ENCODE data around the gene CST7.

Gene CST7

DNA sequence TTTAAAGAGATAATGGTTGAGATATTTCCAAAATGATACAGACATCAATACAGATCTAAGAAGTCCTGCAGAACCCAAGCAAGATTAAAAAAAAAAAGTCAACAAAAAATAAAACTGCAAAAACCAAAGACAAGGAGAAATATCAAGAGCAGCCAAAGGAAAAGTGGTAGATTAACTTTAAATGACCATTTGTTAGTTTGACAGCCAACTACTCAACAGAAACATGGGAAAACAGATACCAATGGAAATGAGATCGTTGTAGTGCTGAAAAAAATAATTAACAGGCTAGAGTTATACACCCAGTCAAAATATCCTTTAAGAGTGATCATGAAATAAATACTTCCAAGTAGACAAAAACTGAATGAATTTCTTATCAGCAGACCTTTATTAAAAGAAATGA, 53.9 kb downstream of the CST7 start:
- Histone ChIP-seq H4K20me1 (ENCODE audit: low read depth, low read length) (no peaks in the 10 kb centered on the region), H2AFZ (ENCODE audit: low read depth, low read length, severe bottlenecking) (no peak overlapping the region), H3K9ac (ENCODE audit: low read length) (no peak overlapping the region), H3K36me3 (ENCODE audit: low read length) (no peaks in the 10 kb centered on the region), H3K79me2 (ENCODE audit: insufficient read depth, low read length) (no peaks in the 10 kb centered on the region), H3K9me2 (replicated peaks; ENCODE audit: insufficient read depth, low read length) (no peaks in the 10 kb centered on the region), H3K9me3 (ENCODE audit: insufficient read depth, low read length) (no peaks in the 10 kb centered on the region), H3K4me2 (ENCODE audit: low read depth, low read length, poor library complexity, severe bottlenecking) (no peak overlapping the region), H3K27me3 (ENCODE audit: low read length) (no peaks in the 10 kb centered on the region), H3K27ac (ENCODE audit: low read depth, low read length) (no peak overlapping the region), H3K4me3 (ENCODE audit: insufficient read depth, low read length, poor library complexity, severe bottlenecking) (no peak overlapping the region), H3F3A (ENCODE audit: insufficient read depth) (no peaks in the 10 kb centered on the region)
- TF ChIP-seq, protein P1, sequence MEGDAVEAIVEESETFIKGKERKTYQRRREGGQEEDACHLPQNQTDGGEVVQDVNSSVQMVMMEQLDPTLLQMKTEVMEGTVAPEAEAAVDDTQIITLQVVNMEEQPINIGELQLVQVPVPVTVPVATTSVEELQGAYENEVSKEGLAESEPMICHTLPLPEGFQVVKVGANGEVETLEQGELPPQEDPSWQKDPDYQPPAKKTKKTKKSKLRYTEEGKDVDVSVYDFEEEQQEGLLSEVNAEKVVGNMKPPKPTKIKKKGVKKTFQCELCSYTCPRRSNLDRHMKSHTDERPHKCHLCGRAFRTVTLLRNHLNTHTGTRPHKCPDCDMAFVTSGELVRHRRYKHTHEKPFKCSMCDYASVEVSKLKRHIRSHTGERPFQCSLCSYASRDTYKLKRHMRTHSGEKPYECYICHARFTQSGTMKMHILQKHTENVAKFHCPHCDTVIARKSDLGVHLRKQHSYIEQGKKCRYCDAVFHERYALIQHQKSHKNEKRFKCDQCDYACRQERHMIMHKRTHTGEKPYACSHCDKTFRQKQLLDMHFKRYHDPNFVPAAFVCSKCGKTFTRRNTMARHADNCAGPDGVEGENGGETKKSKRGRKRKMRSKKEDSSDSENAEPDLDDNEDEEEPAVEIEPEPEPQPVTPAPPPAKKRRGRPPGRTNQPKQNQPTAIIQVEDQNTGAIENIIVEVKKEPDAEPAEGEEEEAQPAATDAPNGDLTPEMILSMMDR (IDR thresholded peaks at IDR 0.05; ENCODE audit: insufficient read depth, low read length, poor library complexity, severe bottlenecking) = no peak
- no peak for TF ChIP-seq EZH2phosphoT487 (conservative IDR thresholded peaks at IDR 0.05; ENCODE audit: low read length)

DNA sequence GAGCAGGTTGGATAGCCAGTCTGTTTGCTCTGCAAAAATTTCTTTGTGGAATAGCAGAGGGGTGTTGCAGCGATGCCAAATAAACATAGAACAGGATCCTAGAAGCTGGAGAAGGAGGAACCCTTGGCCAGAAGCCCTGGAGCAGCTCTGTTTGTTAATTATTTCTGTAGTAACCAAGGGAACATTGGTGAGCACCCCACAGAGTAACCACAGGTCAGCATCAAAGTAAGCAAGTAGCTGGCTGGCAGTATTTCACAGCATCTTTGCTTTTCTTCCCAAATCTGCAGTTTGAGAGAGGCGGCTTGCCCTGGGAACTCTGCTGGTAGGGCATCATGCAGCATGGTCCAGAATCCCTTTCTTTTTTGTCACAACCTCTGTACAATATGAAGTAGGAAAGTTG, 56.2 kb downstream of the CST7 start:
- H3K79me2 ChIP-seq (ENCODE audit: insufficient read depth, low read length) = no peaks in the 10 kb centered on the region
- no peak overlapping the region for H3K4me2 ChIP-seq (ENCODE audit: low read depth, low read length, poor library complexity, severe bottlenecking)
- TF ChIP-seq, protein P1 (IDR thresholded peaks at IDR 0.05; ENCODE audit: insufficient read depth, low read length, poor library complexity, severe bottlenecking) = no peak
- no peak for TF ChIP-seq EZH2phosphoT487 (conservative IDR thresholded peaks at IDR 0.05; ENCODE audit: low read length)
- H3K9me2 ChIP-seq (replicated peaks; ENCODE audit: insufficient read depth, low read length) = no peaks in the 10 kb centered on the region
- no peaks in the 10 kb centered on the region for H3F3A ChIP-seq (ENCODE audit: insufficient read depth)
- H3K27ac ChIP-seq (ENCODE audit: low read depth, low read length) = no peak overlapping the region
- no peaks in the 10 kb centered on the region for H3K9me3 ChIP-seq (ENCODE audit: insufficient read depth, low read length)
- H3K9ac ChIP-seq (ENCODE audit: low read length) = no peak overlapping the region
- no peak overlapping the region for H2AFZ ChIP-seq (ENCODE audit: low read depth, low read length, severe bottlenecking)
- no peaks in the 10 kb centered on the region for H4K20me1 ChIP-seq (ENCODE audit: low read depth, low read length)
- no peaks in the 10 kb centered on the region for H3K36me3 ChIP-seq (ENCODE audit: low read length)
- no peak overlapping the region for H3K4me3 ChIP-seq (ENCODE audit: insufficient read depth, low read length, poor library complexity, severe bottlenecking)
- H3K27me3 ChIP-seq (ENCODE audit: low read length) = no peaks in the 10 kb centered on the region

DNA sequence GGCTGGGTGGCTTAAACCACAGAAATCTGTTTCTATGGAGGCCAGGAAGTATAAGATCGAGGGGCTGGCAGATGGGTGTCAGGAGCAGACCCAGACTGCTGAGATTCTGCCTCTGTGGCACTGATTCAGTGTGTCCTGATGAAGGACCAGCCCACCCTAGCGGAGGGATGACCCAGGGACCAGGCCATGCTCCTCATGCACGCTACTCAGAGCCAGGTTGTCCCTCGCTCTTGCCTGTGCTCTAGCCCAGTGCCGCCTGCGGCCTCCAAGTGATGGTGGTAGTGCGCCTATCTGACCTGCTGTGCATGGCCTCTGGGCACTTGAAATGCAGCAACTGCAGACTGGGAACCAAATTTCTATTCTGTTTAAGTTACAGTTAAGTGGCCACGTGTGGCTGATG, 56.6 kb downstream of the CST7 start:
- Histone ChIP-seq H3K27me3 (ENCODE audit: low read length) (no peaks in the 10 kb centered on the region), H3K79me2 (ENCODE audit: insufficient read depth, low read length) (no peaks in the 10 kb centered on the region), H3F3A (ENCODE audit: insufficient read depth) (no peaks in the 10 kb centered on the region), H3K9me2 (replicated peaks; ENCODE audit: insufficient read depth, low read length) (no peaks in the 10 kb centered on the region), H2AFZ (ENCODE audit: low read depth, low read length, severe bottlenecking) (no peak overlapping the region), H3K9me3 (ENCODE audit: insufficient read depth, low read length) (no peaks in the 10 kb centered on the region), H3K36me3 (ENCODE audit: low read length) (no peaks in the 10 kb centered on the region), H4K20me1 (ENCODE audit: low read depth, low read length) (no peaks in the 10 kb centered on the region), H3K27ac (ENCODE audit: low read depth, low read length) (no peak overlapping the region), H3K4me2 (ENCODE audit: low read depth, low read length, poor library complexity, severe bottlenecking) (no peak overlapping the region), H3K4me3 (ENCODE audit: insufficient read depth, low read length, poor library complexity, severe bottlenecking) (no peak overlapping the region), H3K9ac (ENCODE audit: low read length) (no peak overlapping the region)
- TF ChIP-seq, protein P1 (IDR thresholded peaks at IDR 0.05; ENCODE audit: insufficient read depth, low read length, poor library complexity, severe bottlenecking) = no peak
- TF ChIP-seq EZH2phosphoT487 (conservative IDR thresholded peaks at IDR 0.05; ENCODE audit: low read length) = no peak
